Measurements from ENCODE around the gene SPANXN2. TPM values are rescaled to one million over a fixed set of nuclear protein-coding genes. Genes with fewer than 3 reads are reported as not detected.
A peak's percentile ranks its signal among the peaks of the same experiment; 100 is the strongest.

The SPANXN2 gene
- total and polyA plus RNA-seq, 2 experiments from 2014 or later: not detected

- H3K4me3 ChIP-seq: no peak overlapping the region
- H3K27me3 ChIP-seq: no peaks in the 10 kb centered on the region
- no peaks in the 10 kb centered on the region for H3K4me1 ChIP-seq (ENCODE audit: low read depth)
- no peaks in the 10 kb centered on the region for H3K9me3 ChIP-seq (ENCODE audit: low read depth)
- TF ChIP-seq, protein P1, sequence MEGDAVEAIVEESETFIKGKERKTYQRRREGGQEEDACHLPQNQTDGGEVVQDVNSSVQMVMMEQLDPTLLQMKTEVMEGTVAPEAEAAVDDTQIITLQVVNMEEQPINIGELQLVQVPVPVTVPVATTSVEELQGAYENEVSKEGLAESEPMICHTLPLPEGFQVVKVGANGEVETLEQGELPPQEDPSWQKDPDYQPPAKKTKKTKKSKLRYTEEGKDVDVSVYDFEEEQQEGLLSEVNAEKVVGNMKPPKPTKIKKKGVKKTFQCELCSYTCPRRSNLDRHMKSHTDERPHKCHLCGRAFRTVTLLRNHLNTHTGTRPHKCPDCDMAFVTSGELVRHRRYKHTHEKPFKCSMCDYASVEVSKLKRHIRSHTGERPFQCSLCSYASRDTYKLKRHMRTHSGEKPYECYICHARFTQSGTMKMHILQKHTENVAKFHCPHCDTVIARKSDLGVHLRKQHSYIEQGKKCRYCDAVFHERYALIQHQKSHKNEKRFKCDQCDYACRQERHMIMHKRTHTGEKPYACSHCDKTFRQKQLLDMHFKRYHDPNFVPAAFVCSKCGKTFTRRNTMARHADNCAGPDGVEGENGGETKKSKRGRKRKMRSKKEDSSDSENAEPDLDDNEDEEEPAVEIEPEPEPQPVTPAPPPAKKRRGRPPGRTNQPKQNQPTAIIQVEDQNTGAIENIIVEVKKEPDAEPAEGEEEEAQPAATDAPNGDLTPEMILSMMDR (IDR thresholded peaks at IDR 0.05; ENCODE audit: low read depth, low read length): peak; percentile 33
- H3K27ac ChIP-seq: no peak overlapping the region
- H3K36me3 ChIP-seq: no peaks in the 10 kb centered on the region
- peak in 1 of 2 donors; percentile 35 for DNase-seq (ENCODE audit: low read depth in 1 of 2, low spot score in 1 of 2)
These were observed 51.2 kb downstream of the SPANXN2 start for GRCh38 chrX:143669395-143669794.

- Histone ChIP-seq H3K36me3 (no peaks in the 10 kb centered on the region), H3K27ac (no peak overlapping the region), H3K9me3 (ENCODE audit: low read depth) (no peaks in the 10 kb centered on the region), H3K4me3 (no peak overlapping the region), H3K4me1 (ENCODE audit: low read depth) (no peaks in the 10 kb centered on the region), H3K27me3 (no peaks in the 10 kb centered on the region)
- DNase-seq (ENCODE audit: low read depth in 1 of 2, low spot score in 1 of 2): peak; percentile 23 to 30
- TF ChIP-seq, protein P1 (IDR thresholded peaks at IDR 0.05; ENCODE audit: low read depth, low read length): peak; percentile 55
These were observed 56.2 kb downstream of the SPANXN2 start for GRCh38 chrX:143664302-143664701.

DNA sequence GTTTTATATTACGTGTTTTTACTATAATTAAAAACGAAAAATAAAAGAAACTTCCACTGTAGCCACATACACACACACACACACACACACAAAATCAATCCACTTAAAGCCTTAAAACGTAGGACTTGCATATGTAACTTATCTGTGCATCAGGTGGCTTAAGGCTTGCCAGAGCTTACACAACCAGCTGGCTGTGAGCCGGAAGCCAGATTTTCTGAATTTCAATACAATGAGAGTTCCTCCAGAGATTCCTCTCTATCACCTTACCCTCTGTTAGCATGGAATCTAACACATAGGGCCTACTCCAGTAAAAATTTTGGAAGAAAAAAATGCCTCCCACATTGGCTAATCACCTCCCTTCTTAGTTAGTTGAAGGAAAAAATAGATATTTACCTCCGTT lies 56.8 kb downstream of the SPANXN2 start:
- Histone ChIP-seq H3K27ac (no peak overlapping the region), H3K9me3 (ENCODE audit: low read depth) (no peaks in the 10 kb centered on the region), H3K36me3 (no peaks in the 10 kb centered on the region), H3K27me3 (no peaks in the 10 kb centered on the region), H3K4me1 (ENCODE audit: low read depth) (no peaks in the 10 kb centered on the region), H3K4me3 (no peak overlapping the region)
- TF ChIP-seq, protein P1 (IDR thresholded peaks at IDR 0.05; ENCODE audit: low read depth, low read length): no peak
- DNase-seq (ENCODE audit: low read depth in 1 of 2, low spot score in 1 of 2): peak in 1 of 2 donors; percentile 64

Other genes starting within 250 kb of the SPANXN2 start
- not detected in 2 replicates for gene SPANXN3, start 203.3 kb downstream of the SPANXN2 start, total RNA-seq
- gene SPANXN3, start 203.3 kb downstream of the SPANXN2 start, polyA plus RNA-seq: not detected in 2 replicates
- gene SLITRK4, start 84.7 kb downstream of the SPANXN2 start, total RNA-seq: 0.99 and 5.7 TPM in 2 replicates
- 2.0 and 8.5 TPM in 2 replicates for gene SLITRK4, start 84.7 kb downstream of the SPANXN2 start, polyA plus RNA-seq
- not detected in 2 replicates for gene UBE2NL, start 163.3 kb upstream of the SPANXN2 start, total RNA-seq
- not detected in 2 replicates for gene UBE2NL, start 163.3 kb upstream of the SPANXN2 start, polyA plus RNA-seq